GM18870 (cell line): Measurements from ENCODE around the gene ACKR1.

Experiments used
- ATAC-seq: cut with Tn5 transposase; IDR thresholded peaks from one replicate; pipeline ENCODE4 v1.9.1; 2021; ENCODE audit warnings: moderate library complexity; ENCODE audit not compliant: unreplicated experiment

The ACKR1 gene, protein sequence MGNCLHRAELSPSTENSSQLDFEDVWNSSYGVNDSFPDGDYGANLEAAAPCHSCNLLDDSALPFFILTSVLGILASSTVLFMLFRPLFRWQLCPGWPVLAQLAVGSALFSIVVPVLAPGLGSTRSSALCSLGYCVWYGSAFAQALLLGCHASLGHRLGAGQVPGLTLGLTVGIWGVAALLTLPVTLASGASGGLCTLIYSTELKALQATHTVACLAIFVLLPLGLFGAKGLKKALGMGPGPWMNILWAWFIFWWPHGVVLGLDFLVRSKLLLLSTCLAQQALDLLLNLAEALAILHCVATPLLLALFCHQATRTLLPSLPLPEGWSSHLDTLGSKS

DNA sequence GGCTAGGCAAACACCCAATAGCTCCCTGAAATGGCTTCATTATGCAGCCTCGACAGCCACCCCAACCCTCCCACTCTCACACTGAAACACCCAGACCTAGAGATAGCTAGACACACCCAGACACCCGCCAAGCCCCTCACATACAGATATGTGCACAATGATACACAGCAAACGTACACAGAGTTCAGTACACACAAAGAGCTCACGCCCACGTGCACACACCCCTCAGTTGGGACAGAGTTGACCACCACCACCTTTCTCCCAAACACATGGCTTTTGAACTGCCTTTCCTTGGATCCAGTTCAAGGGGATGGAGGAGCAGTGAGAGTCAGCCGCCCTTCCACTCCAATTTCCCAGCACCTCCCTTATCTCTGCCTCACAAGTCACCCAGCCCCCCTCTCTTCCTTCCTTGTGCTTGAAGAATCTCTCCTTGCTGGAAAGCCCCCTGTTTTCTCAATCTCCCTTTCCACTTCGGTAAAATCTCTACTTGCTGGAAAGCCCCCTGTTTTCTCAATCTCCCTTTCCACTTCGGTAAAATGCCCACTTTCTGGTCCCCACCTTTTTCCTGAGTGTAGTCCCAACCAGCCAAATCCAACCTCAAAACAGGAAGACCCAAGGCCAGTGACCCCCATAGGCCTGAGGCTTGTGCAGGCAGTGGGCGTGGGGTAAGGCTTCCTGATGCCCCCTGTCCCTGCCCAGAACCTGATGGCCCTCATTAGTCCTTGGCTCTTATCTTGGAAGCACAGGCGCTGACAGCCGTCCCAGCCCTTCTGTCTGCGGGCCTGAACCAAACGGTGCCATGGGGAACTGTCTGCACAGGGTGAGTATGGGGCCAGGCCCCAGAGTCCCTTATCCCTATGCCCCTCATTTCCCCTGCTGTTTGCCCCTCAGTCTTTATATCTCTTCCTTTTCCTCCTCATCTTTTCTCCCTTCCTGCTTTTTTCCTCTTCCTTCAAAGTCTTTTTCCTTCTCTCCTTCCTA, at the start of gene ACKR1:
Gene ACKR1 (plus strand): TSS at position 715 of the 981 bp plus-strand sequence. CDS start 85 bp downstream, at position 800.
- no peak for ATAC-seq

- ATAC-seq: peak; percentile 95
Measured at GRCh38 chr1:159161001-159161718, 43.5 kb upstream of the ACKR1 start.

DNA sequence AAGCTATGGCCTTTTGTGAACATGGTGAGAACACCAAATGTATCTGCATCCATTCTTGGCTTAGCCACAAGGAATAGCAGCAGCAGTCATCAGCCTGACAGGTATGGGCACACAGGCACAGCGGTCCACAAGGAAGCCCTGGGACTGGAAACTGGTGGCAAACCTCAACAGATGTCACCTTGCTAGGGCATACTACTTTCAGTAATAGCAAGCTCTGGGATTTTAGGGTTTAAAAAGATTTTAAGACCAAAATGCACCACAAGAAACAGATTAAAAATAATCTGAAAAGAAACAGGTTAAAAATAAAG, 43.0 kb upstream of the ACKR1 start:
- ATAC-seq: no peak

DNA sequence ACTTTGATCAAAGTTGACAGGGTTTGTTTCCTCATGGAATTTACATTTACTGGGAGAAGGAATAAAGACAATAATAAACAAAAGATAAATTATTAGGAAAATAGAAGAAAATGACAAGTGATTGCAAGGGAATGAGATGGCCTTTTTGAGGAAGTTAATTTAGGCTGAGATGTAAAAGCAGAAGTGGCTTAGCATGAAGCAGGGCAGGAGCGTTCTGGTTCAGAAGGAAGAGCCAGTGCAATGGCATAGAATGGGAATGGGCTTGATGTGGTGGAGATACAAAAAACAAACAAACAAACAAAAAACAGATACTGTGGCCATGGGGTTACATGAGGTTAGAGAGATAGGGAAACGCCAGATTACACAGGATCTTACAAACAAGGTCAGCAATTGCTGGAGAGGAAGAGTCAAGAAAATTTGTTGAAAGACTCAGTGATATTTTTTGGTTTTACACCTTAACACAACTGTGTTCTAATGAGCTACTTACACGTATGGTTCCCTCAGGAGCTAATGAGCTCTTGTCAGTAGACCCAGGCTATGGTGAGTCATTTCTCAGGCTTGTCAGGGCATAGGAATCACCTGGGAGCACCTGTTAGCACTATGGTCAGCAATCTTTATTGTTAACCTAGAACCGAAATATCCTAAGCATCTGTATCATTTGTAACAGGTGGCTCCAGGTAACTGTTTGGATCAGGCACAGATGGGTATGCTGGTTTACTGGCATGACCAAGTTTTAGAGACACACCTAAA, 42.0 kb upstream of the ACKR1 start:
- no peak for ATAC-seq

GRCh38 chr1:159163614-159164228, 41.0 kb upstream of the ACKR1 start:
- ATAC-seq: no peak

DNA sequence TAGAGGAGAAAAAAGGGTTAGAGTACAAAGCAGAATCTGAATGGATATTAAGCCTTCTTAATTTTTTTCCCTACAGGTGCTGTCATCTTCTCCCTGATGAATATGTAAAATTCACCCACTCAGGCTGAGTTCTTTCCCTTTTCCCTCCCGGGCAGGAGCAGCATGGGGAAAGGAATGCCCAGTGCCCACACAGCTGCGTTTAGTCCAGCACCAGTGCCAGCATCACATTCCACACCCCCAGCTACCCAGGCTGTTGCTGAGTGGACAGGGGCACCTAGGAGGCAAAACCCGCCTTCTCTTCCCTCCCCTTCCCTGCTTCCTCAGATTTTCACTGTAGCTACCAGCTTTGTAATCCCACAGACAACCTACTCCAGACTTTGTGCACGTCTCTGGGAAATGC, 36.6 kb upstream of the ACKR1 start:
- no peak for ATAC-seq

DNA sequence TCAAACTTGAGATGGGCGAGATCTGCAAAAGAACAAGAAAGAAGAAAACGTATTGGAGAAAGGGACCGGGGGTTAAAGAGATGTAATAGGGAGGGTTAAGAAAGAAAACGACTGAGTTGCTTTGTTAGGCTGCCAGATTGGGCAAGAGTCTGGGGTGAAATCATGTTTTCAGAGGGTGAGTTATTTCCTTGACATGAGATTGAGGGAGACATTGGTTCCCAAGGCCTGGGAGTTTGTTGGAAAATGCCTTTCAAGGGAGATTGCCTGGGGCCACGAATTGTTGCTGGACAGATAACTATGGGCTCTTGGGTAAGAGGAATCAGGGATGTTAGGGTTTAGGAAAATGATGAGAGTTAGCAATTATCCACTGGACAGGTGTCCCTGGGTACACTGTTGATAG, 34.0 kb upstream of the ACKR1 start:
- ATAC-seq: no peak

DNA sequence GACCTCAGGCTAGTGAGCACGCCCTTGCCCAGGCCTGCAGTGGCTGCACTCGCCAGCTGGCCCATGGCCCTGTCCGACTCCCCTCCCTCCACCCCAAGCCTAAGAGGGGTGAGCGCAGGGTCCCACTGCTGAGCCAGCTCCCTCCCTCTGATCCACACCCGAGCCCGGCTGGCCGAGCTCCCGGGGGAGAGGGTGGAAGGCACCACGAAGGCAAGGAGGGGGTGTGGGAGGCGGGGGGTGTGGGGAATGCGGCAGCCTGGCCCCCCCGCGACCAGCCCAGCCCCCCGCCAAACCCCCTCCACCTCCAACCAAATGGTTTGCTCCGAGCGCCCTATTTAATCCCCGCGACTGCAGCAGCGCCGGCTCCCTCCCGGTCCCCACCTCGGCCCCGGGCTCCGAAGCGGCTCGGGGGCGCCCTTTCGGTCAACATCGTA, 33.4 kb upstream of the ACKR1 start, which contains the start of gene CADM3:
Gene CADM3 (plus strand): TSS at position 362 of the 434 bp plus-strand sequence. CDS start 151 bp downstream, outside the sequence.
- no peak for ATAC-seq

DNA sequence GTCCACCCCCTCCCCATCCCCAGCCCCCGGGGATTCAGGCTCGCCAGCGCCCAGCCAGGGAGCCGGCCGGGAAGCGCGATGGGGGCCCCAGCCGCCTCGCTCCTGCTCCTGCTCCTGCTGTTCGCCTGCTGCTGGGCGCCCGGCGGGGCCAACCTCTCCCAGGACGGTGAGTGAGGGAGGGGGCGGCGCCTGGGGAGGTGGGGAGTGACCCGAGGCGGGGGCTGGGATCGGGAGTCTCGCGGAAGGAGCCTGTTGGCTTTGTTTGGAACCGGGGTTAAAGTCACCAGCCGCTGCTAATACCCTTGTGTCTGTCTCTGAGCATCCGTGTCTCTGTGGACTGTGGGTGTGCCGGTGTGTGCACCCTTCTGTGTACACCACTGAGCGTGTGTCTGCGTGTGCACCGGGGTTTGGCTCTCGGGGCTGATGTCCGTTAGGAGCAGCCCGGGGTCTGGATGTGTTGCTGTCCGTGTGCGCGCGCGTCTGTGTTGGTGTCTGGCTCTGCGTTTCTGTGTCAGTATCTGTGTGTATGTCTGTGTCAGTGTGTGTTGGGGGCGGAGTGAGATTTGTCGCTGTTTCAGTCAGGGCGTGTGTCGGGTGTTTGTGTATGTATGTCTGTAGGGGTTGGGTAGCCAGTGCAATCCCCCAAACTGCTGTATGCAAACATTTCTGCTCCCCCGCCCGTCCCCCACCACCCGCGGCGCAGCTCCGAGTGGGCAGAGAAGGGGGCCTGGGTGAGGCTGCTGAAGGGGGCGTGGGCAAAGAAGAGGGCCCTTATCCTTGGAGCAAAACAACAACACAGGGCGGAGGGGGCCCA, 32.8 kb upstream of the ACKR1 start:
- ATAC-seq: no peak

DNA sequence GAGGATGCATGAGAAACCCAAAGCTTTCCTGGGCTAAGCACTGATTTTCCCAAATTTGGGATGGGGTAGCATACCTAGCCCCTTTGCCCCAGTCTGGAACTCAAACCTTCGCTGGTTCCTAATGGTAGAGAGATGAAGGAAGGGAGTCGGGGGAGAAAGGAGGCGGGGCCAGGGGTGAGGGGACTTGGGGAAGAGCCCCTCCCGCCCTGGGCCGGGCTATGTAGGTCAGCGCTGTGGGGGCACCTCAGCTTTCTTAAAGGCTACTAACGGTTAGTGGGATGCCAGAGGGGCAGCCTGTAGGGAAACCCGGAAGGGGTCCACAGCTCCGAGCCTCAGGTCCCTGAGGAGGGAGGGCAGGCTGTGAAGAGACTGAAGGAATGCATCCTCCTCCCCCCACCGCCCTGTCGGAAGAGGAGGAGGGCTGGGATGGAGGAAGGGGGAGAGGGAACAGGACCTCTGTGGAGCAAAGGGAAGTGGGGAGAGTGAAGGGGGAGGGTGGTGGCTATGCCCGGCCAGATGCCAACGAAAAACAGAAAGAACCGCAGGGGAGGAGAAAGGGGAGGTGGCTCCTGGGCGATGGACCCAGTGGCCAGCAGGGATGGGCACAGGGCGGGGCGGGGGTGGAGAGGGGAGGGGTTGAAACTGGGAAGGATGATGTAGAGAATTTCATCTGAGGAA, 31.9 kb upstream of the ACKR1 start:
- no peak for ATAC-seq

GRCh38 chr1:159173320-159173719, 31.4 kb upstream of the ACKR1 start:
- no peak for ATAC-seq

- ATAC-seq: no peak
Measured at GRCh38 chr1:159175571-159175970, 29.1 kb upstream of the ACKR1 start.

GRCh38 chr1:159177272-159177907, 27.3 kb upstream of the ACKR1 start:
- peak; percentile 48 for ATAC-seq

GRCh38 chr1:159179906-159180305, 24.8 kb upstream of the ACKR1 start:
- no peak for ATAC-seq

DNA sequence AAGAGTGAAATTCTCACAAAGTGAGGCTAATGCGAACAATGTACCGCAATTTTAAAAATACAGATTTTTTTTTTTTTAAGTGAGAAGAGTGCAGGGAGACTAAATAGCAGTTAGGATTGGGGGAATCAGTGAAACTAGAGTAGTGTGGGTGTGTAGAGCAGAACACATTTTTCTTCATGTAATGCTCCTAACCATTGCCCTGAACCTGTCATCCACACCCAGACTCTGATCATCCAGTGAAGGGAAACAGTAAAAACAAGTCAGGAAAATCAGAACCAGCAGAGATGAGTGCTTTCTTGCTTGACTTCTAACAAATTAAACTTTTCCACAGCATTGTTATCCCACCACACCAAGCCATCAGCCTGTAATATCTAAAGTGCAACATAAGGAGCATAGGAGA, 24.2 kb upstream of the ACKR1 start:
- no peak for ATAC-seq

- no peak for ATAC-seq
Measured at GRCh38 chr1:159181328-159182024, 23.2 kb upstream of the ACKR1 start.

- no peak for ATAC-seq
Measured at GRCh38 chr1:159184201-159184600, 20.5 kb upstream of the ACKR1 start.

DNA sequence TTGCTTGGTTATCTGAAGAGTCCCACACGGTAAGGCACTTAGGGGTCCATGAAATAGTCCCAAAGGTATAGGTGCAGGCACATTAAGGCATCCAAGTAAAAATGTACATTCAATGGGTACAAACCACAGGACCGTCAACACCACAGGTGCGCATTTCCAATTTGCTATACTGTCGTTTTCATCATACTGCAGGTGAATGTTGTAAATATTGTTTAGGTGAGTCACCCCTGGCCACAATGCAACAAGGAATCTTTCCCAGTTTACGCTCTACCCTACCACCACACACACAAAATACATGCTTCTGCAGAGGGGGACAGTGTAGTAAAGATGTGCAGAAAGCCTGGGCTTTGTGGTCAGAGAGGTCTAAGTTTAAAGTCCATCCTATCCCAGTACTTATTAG, 19.6 kb upstream of the ACKR1 start:
- ATAC-seq: no peak
